Skin of body (tissue), 2 donors: ENCODE data around the gene PLEKHO2. TPM values are rescaled to one million over a fixed set of nuclear protein-coding genes. Genes with fewer than 3 reads are reported as not detected.
A peak's percentile ranks its signal among the peaks of the same experiment; 100 is the strongest.
"Not testable (repeated sequence)": the region's sequence is repeated elsewhere in the genome, so short reads cannot be mapped to it uniquely, and the experiment has no call there.

Experiments
- DNase-seq: peaks from one replicate; lab custom pipeline; 2025; lab: John Stamatoyannopoulos, UW
- total RNA-seq: library from RNA; depleted of rRNA; stranded (reverse); fragments of >200 nt; gene quantifications from one replicate; pipeline ENCODE4 v1.2.3, GENCODE V29; 2014

PLEKHO2 gene, protein sequence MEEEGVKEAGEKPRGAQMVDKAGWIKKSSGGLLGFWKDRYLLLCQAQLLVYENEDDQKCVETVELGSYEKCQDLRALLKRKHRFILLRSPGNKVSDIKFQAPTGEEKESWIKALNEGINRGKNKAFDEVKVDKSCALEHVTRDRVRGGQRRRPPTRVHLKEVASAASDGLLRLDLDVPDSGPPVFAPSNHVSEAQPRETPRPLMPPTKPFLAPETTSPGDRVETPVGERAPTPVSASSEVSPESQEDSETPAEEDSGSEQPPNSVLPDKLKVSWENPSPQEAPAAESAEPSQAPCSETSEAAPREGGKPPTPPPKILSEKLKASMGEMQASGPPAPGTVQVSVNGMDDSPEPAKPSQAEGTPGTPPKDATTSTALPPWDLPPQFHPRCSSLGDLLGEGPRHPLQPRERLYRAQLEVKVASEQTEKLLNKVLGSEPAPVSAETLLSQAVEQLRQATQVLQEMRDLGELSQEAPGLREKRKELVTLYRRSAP
- total RNA-seq: 15.6 TPM

DNA sequence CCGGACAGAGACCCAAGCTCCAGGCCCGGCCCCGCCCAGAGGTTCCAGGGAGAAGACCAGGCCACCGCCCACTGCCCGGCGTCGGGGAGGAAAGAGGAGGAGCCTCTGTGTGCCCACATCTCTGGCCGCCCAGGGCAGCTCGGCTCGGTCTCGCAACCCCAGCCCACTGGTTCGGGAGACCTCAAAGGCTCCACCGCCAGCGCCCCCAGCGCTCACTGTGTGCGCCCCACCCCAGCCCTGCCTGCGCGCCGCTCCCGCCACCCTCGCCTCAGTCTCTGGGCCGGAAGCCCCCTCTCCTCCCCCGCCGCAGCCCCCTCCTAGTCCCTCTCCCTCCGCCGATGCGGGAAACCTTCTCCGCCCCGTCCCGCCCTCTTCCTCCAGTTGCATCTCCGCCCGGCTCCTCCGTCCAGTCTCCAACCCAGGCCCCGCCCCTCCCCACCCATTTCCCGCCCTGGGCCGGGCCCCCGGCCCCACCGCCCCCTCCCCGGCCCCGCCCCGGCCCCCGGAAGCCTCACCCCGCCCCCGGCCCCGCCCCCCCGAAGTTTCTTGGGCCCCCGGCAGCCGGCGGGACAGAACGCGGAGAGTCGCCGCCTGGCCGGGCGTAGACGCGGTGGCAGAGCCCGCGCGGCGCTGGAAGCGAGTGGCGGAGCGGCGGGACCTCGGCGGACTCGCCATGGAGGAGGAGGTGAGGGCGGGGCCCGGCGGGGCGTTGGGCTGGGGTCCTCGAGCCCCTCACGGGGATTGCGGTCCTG lies at the start of gene PLEKHO2:
TSS of gene PLEKHO2 (plus strand) at position 572 of the 752 bp plus-strand sequence. CDS start at position 674, 102 bp downstream.
- DNase-seq: peak; percentile 95

DNA sequence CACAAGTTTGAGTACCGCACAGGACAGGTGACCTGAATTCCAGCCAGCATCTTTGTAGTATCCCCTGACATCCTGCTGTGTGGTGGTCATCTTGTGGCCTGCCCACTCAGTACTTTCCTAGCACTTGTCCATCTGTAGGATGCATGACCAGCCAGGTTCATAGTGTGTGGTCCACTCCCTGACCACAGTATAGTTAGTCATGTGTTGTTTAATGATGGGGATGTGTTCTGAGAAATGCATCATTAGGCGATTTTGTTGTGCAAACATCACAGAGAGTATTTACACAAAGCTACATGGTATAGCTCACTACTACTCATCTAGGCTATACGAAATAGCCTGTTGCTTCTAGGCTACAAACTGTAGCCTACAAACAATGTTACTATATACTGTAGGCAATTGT lies 49.4 kb upstream of the PLEKHO2 start:
- no peak for DNase-seq

DNA sequence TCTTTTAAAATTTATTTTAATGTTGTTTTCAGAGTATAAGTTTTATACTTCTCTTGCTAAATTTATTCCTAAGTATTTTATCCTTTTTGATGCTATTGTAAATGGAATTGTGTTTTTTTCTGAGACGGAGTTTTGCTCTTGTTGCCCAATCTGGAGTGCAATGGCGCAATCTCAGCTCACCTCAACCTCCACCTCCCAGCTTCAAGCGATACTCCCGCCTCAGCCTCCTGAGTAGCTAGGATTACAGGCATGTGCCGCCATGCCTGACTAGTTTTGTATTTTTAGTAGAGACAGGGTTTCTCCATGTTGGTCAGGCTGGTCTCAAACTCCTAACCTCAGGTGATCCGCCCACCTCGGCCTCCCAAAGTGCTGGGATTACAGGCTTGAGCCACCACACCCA lies 46.4 kb upstream of the PLEKHO2 start:
- not testable (repeated sequence) for DNase-seq

DNA sequence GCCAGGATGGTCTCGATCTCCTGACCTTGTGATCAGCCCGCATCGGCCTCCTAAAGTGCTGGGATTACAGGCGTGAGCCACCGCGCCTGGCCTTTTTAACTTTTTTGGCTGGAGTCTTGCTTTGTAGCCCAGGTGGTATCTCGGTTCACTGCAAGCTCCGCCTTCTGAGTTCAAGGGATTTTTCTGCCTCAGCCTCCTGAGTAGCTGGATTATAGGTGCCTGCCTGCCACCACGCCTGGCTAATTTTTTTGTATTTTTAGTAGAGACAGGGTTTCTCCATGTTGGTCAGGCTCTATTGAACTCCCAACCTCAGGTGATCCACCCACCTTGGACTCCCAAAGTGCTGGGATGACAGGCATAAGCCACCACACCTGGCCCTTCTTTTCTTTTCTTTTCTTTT lies 45.8 kb upstream of the PLEKHO2 start:
- not testable (repeated sequence) for DNase-seq

DNA sequence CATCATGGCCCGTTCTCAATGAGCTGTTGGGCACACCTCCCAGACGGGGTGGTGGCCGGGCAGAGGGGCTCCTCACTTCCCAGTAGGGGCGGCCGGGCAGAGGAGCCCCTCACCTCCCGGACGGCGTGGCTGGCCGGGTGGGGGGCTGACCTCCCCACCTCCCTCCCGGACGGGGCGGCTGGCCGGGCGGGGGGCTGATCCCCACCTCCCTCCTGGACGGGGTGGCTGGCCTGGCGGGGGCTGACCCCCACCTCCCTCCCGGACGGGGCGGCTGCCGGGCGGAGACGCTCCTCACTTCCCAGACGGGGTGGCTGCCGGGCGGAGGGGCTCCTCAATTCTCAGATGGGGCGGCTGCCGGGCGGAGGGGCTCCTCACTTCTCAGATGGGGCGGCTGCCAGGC lies 42.8 kb upstream of the PLEKHO2 start:
- DNase-seq: not testable (repeated sequence)

DNA sequence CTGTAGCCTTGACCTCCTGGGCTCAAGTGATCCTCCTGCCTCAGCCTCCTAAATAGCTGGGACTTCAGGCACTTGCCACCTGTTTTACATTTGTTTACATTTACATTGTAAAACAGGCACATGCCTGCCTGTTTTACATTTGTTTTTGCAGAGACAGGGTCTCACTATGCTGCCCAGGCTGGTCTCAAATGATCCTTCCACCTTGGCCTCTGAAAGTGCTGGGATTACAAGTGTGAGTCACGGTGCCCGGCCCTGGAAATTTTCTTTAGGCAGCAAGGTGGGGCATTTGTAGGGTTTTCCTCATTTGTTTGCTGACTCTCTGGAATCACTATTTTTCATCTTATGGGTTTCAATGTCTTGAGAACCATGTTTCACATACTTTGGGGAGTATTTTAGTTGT lies 41.2 kb upstream of the PLEKHO2 start:
- no peak for DNase-seq

DNA sequence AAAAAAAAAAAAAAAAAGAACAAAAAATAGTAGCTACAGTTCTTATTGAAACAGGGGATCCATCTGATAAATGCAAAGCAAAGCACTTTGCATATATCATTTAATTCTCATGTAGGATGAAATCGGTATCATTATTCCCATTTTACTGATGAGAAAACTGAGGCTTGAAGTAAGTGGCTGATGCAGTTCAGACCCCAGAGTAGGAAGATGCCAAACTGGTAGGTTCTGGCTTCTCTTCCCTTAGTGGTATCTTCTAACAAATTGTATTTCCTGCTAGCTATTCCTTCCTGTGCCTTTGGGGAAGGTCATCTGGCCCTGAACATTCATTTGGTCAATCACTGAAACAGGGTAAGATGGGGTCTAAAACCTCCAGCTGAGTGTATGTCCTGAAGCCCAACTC lies 38.2 kb upstream of the PLEKHO2 start:
- DNase-seq: no peak

DNA sequence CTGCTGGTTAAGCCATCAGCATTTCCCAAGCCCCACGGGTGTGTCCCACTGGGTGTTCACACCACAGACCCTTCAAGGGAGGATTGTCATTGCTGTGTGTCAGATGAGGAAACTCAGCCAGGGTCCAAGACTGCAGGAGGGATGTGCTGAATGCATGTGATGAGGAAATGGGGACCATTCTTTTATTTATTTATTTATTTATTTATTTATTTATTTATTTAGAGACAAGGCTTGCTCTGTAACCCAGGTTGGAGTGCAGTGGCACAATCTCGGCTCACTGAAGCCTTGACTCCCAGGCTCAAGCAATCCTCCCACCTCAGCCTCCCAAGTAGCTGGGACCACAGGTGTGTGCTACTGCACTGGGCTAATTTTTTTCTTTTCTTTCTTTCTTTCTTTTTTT lies 37.1 kb upstream of the PLEKHO2 start:
- no peak for DNase-seq

DNA sequence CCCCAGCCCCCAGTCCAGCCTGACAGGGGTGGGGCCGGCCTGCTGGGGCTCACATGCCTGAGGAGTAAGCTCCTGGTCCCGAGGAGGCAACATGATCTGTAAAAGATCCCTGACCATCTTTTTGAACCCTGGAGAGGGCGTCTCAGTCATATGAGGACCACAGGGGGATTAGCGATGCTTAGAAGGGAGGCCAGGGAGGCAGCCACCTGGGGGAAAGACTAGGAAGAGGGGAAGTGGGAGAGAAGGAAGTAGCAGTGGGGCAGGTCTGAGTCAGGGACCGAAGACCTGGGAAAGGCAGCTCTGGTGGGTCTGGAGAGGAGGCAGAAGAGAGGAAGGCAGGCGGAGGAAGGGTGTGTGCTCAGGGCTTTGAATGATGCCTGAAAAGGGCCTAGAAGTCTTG lies 35.2 kb upstream of the PLEKHO2 start:
- no peak for DNase-seq

DNA sequence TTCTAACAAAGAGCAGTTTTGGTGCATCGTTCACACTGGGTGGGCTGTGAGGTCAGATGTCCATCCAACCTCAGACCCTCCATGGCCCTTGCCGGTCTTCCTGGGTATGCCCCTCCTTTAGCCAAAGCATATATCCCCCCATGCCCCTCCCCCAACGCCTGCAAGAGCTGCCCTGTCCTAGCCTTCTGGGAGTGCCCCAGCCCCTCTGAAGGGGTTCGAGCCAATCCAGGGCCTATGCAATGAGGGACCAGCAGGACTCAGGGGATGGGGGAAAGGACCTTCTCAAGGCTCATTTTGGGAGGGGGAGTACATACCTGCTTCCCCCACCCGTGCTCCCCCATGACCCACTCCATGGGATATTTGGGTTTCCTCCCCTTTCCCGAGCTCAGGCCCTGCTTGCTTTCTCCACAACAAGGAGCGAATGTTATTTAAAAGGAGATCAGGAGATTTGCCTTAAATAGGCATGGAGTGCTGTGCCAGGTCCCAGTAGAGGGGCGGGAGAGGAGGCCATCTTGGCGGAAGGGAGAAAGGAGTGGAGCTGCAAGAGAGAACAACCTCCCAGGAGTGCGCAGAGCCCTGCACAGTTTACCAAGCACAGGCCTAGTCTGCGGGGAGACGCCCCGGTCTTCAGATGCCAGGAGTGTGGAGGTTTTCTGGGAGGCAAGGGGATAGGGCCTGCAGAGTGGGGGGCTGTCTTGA lies 34.5 kb upstream of the PLEKHO2 start:
- DNase-seq: no peak

DNA sequence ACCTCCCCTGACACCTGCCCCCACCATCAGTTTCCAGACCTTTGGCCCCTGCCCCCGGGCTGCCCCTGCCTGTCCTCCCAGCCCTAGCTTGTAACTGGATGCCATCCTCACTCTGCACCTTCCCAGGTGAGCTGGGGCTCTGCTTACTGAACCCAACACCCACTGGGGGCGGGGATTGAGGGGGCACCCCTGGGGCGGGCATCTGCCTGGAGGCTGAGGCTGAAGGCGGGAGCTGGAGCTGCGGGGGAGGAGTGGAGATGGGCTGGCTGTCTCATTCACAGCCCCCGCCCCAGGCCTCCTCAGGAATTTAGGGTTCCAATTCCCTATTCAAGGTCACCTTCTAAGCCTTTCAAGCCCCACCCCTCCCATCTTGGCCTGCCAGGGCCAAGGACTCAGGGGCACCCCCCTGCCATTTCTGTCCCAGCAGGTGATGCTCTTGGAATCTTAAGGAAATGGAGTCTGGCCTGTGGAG lies 33.9 kb upstream of the PLEKHO2 start:
- no peak for DNase-seq

DNA sequence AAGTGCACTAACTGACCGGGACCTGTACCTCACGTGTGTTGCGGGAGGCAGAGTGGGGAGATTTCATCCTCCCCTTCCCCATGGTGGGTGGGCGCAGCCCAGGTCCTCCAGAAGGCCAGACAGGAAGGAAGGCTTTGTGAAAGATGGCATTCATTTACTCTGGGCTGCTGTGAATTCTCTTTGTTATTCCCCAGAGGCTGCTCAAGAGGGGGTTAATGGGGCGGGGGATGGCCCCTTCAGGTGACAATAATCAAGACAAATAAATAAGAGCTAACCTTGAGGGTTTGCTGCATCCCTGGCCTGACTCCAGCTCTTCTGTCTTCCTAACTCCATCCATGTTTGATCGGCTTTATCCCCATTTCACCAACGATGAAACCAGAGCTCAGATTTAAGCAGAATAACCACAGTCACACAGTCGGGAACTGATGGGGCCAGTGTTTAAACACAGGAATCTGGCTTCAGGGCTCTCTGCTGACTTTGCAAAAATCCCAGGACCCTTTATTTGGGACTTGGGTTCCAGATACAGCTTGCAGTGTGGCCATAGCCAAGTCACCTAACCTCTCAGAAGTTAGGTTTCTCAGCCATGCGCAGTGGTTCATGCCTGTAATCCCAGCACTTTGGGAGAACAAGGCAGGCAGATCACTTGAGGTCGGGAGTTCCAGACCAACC lies 32.8 kb upstream of the PLEKHO2 start:
- no peak for DNase-seq

DNA sequence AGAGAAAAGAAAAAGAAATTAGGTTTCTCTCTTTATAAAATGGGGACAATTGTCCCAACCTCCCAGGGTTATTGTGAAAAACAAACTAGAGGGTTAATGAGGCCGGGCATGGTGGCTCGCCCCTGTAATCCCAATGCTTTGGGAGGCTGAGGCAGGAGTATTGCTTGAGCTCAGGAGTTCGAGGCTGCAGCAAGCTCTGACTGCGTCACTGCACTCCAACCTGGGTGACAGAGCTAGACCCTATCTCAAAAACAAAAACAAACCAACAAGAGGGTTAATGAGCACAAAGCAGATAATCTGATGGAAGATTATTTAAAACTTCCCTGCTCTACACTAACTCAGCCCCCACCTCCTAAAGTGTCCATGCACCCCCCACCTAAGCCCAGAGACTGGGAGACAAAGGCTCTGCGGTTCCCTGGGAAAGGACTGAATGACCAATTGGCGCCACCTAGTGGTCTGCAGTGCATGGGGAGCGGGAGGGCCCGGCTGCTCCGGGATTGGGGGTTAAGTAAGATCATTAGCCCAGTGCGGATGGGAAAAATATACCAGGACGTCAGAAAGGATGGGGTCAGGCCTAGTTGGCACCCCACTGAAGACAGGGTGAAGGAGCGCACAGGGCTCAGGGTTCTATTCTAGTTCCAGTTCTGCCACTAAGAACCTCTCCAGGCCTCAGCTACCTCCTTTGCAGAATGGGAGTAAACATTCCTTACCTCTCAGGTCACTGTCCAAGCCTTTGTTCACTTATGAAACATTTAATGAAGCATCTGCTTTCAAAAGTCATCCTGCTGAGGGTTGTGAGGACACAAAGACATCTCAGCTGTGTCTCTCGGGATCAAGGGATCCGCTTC lies 31.8 kb upstream of the PLEKHO2 start:
- DNase-seq: no peak

DNA sequence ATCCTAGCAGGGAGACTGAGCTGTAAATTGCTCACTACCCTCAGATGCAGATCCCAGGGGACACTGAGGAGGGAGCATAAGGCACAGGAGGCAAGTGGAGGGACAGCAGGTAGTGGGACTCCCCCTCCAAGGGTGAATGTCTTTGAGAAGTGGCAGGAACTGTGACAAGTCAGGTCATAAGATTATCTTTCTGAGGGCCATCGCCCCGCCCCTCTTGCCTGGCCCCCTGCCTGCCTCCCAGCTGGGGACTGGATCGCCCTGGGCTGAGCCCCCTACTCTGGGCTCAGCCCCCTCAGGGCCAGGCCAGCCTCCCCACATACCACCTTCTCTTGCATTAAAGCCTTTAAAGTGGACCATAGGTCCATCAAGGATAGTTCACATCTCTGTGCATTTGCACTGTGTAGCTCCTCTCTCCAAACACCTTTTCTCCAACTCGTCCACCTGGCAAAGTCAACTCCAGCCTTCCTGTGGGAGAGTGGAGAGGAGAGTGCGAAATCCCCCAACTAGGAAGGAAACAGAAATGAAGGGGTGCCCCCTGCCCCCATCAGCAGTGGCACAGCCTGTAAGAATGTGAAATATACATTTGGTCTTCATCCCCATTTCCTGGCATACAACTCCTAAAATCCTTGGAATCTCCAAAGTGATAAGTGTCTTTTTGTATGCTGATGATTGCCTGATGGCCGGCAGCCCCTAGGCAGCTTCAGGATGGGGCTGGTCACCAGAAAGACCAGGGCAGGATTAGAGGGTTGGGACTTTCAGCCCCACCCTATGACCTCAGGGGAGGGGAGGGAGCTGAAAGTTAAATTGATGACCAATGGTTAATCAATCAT lies 31.0 kb upstream of the PLEKHO2 start:
- no peak for DNase-seq

DNA sequence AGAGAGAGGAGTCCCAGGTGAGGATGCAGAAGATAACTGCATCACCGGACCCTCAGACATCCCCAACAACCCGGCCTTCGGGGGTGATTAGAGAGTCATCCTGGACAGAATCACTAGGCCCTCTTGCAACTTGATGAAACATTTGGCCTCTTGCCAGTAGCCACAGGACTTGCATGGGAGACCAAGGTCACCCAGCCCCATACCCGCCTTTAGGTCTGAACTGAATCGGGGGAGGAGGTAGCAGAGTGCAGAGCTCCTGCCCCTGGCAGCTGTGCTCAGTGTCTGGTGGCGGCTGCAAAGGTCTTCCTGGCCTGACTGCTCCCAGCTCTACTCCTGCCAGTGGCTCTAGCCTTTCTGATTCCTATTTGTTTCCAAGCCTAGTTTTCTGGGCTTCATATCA lies 28.6 kb upstream of the PLEKHO2 start:
- DNase-seq: no peak

DNA sequence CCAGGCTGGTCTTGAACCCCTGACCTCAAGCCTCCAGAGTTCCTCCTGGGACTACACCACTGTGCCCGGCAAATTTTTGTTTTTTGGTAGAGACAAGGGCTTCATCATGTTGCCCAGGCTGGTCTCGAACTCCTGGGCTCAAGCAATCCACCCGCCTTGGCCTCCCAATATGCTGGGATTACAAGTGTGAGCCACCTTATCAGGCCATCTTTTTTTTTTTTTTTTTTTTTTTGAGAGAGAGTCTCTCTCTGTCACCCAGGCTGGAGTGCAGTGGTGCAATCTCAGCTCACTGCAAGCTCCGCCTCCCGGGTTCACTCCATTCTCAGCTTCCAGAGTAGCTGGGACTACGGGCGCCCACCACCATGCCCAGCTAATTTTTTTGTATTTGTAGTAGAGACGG lies 27.4 kb upstream of the PLEKHO2 start:
- not testable (repeated sequence) for DNase-seq

DNA sequence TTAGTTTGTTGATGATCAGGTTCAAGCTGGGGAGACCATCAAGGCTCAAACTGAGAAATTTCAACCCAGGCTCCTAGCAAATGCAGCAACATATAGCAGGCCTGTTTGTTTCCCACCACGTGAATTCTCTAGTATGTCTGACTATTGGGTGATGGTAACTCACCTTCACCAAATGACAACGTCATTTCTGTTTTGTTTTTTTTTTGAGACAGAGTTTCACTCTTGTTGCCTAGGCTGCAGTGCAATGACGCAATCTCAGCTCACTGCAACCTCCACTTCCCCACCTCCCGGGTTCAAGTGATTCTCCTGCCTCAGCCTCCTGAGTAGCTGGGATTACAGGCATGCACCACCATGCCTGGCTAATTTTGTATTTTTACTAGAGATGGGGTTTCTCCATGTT lies 26.8 kb upstream of the PLEKHO2 start:
- DNase-seq: not testable (repeated sequence)

DNA sequence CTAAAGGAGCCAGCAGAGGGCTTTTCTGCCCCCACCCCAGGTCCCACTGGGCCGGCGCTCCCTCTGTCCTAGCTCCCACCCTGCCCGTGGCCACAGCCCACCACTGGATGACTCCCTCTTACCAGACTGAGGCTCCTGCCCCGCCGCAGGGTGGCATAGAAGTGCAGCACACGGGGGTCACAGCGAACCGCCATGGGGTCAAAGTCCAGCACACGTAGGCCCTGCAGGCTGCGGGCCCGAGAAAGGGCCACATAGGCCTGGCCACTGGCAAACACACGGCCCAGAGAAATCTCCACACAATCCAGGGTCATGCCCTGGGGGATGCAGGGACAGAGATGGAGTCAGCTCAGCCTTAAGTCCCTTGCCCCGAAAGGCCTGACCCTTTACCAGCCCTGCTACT lies 25.3 kb upstream of the PLEKHO2 start:
- no peak for DNase-seq

DNA sequence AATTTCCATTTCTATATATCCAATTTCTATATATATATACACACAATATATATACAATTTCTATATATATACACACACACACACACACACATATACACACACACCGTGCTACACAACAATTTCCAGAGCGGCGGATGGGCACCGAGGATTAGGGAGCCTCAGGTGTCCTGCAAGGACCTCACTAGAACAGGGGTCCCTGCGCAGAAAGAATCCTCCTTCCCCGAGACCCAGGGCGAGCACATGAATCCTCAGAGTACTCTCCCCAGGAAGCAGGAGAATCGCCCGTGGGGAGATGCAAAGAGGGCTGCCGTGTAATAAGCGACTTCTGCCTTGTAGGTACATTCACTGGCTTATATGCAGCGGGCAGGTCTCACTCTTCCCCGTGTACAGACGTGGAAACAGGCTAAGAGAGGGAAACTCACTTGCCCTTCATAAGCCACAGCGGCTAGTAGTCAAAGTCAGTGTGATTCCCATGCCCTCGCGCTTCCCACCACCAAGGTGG lies 16.7 kb upstream of the PLEKHO2 start:
- no peak for DNase-seq
